HG03442 (cell line): ENCODE data around the gene PXDN.

Source experiments
- ATAC-seq: cut with Tn5 transposase; IDR thresholded peaks from one replicate; pipeline ENCODE4 v1.9.1; 2021; ENCODE audit warnings: mild to moderate bottlenecking, moderate library complexity; ENCODE audit not compliant: unreplicated experiment

Gene PXDN

DNA sequence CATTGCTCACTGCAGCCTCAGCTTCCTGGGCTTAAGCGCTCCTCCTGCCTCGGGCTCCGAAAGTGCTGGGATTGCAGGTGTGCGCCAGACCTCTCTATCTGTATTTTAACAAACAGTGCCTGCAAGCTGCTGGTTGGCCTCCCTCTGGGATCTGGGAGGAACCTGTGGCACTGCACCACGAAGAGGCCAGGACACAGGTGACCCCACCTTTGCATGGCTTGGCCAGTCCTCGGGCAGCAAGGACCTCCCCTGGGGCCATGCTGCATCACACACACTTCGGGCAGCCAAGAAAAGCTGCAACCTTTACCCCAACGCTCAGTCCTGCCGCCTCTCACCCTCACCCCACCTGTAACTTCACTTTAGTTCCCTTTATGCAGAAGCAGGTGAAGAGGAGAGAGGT, 70.0 kb downstream of the PXDN start:
- ATAC-seq, result no peak

DNA sequence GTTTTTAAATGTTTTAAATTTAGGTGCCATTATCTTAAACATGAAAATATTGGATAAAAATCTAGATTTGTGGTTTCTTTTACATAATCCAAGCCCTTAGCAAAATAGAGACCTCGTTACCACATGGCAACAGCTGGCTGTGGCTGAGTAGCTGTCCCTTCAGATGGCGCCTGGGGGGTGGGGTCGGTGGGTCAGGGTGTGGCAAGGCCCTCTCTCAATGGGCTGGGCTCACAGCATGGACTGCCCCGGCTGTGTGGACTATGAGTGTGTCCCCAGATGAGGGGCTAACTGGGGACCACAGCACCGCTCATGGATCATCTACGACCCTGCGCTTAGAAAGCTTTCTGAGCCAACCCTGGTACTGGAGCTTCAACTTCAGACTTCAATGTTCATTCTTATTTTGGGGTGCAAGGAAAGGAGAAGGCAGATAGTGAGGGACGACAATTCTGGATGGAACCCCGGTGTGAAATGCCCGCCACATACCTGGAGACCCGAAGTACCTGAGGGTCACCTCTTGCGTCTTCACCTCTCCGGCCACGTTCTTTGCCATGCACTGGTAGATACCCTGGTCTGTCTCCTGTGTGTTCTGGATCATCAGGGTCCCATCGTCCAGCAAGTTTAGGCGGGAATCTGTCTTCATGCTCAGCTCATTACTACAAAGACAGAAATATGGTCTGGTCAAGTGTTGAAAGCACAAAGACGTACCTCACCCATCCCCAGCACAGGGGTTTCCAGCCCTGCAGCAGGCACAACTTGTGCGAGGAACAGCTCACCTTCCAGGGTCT, 71.0 kb downstream of the PXDN start:
- ATAC-seq, result no peak

GRCh38 chr2:1672738-1673137, 71.6 kb downstream of the PXDN start:
- no peak for ATAC-seq

- no peak for ATAC-seq
These were observed 72.4 kb downstream of the PXDN start for GRCh38 chr2:1671916-1672315.

GRCh38 chr2:1670636-1671035, 73.7 kb downstream of the PXDN start:
- ATAC-seq, result no peak

DNA sequence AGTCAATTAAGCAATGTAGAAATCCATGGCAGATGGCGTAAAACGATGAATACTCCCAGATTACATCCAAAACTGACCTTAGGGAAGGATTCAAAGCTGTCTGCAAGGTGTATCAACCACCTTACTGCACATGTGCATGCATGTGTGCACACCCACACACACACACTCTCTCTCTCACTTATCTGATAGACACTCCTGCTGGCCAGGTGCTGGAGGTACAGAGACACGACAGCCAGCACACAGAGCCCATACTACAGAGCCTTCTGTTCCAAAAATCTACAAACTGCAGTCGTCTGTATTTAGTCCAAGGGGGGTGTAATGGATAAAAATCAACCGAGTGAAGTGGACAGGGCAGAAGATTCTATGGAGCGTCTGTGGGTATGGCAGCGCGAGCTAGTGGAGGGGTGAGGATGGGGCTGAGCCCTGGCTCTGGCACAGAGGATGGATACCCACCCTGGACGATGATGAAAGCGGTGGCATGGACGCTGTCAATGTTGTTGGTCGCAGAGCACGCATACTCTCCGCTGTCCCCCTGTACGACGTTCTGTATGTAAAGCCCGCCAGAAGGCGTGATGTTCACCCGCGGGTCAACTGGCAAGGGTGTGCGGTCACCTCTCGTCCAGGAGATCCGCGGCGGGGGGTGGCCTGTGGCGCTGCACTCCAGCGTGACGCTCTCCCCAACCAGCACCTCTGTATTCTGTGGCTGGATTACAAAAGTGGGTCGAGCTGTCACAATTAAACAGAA, 78.4 kb downstream of the PXDN start:
- no peak for ATAC-seq

- no peak for ATAC-seq
These were observed 79.6 kb downstream of the PXDN start for GRCh38 chr2:1664698-1665097.

DNA sequence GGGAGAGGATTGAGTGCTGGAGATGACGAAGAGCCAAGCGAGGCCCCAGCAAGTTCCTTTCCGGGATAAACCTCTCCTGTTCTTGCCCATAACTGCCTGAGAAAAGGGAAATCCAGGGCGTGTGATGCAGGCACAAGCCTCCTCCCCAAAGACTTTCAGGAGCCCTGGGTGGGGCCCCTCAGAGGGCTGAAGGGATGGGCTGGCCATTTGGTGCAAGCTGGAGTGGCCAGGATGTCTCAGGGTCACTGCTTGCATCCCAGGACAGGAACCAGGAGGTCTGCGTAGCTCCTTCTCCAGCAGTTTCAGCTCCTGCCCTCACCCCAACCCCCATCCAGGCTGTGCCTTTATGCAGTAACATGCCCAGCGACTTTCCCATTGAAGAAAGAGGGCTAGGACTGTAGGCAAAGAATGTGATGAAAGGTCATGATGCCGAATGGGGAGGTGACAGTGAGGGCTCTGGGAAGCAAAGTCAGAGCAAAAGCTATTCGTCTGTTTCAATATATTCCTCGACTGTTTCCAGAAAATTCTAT, 80.2 kb downstream of the PXDN start:
- no peak for ATAC-seq

DNA sequence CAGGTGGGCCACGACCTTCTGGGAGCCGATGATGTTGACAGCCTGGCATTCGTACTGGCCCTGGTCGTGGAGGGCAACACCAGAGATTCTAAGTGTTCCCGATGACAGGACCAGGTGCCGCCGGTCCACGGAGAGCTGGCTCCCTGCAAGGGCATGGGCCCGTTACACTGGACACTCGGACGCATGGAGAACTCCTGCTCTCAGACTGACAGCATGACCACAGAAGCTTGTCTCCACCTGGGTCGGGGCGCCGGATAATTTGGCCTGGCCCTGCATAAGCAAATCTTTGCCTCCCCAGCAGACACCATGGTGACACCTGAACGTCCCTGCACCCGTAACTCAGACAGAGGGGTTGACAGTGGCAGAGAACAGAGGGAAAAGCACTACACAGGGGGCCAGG, 80.7 kb downstream of the PXDN start:
- ATAC-seq, result no peak

GRCh38 chr2:1662606-1663180, 81.6 kb downstream of the PXDN start:
- ATAC-seq, result no peak

DNA sequence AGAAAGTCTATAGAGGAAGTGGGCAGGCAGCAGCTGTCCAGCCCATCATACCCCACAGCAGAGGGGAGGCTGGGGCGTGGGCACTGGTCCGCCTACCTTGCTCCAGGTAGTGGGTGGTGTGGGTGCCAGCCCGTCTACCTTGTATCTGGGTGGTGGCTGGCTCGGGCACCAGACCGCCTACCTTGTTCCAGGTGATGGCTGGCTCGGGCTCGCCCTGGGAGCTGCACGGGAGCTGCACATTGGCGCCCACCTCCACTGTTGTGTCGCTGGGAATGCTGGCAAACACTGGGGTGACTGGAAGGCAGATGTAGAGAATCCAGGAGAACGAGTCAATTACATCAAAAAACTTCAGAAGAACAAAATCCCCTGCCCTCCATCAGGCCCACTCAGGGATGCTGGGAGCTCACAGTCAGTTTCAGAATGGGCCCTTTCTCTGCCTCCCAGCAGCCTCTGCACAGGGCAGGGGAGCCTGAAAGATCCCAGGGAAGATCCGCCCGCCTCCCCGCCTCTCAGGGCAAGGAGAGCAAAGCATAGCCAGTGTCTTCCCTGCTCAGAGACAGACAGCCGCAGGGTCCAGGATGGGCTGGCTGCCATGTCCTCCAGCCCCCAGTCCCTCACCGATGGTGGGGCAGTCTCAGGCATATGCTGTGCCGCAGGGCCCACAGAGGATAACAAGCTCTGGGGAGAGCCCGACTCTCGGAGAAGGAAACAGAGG, 82.3 kb downstream of the PXDN start:
- ATAC-seq, result no peak

DNA sequence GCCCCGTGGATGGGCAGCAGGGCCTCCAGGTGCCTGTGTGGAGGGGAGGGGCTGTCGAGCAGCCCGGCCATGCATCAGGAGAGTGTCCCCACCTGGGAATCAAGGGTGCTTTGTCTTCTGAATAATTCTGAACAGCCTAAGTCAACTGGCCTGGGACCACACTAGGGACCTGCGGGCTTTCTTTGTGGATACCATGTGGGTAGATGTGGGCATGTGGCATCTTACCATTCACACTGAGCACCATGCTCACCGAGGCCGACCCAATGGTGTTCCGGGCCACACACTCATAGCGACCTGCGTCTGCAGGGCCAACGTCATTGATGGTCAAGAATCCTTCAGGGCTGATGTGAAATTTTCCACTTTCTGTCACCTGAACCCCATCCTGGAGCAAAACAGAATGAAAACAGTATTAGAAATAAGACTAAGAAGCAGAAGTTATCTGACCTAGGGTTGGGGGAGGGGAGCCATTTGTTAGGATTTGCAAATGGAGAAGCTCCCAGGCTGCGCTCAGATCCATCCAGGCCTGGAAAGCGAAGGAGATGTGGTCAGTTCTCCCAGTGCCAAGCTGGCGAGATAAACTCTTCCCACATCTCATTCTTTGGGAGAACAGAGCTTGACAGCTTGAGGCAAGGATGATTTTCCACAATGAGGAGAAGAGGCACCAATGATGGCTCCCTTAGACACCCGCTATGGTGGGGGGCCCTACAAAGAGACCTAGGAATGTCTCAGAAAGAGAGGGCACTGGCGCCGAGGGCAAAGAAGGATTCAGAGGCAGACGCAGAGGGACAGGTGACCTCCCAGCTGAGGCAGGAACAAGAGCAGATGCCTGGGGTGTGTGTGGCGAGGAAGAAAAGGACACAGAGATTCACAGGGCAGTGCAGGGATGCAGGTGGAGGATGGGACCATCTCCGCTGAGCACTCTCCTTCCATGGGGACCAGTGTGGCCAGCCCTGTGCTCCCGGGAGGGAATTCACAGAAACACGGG, 83.4 kb downstream of the PXDN start:
- ATAC-seq, result no peak

DNA sequence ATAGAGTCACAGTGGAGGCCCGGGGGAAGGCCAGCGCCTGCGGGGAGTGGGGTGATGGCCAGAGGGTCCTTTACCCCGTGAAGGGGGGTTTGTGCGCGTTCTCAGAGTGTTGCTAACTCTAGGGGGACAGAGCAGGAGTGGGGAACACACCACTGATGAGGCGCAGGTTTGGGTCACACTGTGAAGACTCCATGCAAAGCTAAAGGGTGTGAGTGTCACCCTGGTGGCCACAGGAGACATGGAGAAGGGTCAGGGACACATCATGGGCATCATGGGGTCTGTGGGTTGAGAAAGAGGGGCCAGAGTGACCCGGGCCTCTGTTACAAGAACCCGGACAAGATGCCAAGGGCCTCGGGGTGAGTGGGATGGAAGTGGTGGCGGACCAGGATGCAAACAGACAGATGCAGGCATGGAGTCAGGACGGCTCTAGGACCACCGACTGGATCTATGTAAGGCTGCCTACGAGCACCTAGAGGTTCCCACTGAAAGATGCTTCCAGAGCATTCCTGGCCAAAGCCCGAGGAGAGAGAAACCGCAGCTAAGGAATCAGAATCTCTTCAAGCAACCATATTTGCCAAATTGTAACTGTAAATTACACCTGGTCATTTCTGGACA, 84.3 kb downstream of the PXDN start:
- ATAC-seq, result no peak

GRCh38 chr2:1658394-1659151, 85.7 kb downstream of the PXDN start:
- ATAC-seq, result no peak

- ATAC-seq, result no peak
These were observed 87.1 kb downstream of the PXDN start for GRCh38 chr2:1656961-1657841.

DNA sequence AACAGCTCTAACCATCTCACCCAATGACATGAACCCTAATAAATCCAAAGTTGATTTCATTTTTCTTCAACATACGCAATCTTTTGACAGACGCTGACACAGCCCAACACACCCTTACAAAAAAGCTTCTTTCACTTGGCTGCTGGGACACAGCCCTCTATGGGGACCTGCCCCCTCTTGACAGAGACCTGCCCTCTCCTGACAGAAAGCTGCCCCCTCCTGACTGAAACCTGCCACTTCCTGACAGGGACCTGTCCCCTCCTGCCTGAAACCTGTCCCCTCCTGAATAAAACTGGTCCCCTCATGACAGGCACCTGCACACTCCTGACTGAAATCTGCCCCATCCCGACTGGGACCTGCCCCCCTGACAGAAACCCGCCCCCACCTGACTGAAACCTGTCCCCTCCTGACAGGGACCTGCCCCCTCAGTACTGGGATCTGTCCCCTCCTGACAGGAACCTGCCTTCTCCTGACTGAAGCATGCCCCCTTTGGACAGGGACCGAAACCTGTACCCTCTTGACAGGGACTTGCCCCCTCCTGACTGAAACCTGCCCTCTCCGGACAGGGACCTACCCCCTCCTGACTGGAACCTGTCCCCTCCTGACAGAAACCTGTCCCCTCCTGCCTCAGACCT, 87.9 kb downstream of the PXDN start:
- no peak for ATAC-seq

- ATAC-seq, result no peak
These were observed 88.9 kb downstream of the PXDN start for GRCh38 chr2:1655461-1655860.
